AG04449 (cell line): ENCODE data around the gene LRRIQ1.

Source experiments
- CTCF ChIA-PET: fragments of 350-600 bp; formaldehyde crosslinking; extraction: SDS; loops from one replicate; lab custom pipeline; 2021; ENCODE audit warnings: antibody characterized with exemption; lab: Yijun Ruan, JAX
- POLR2A ChIA-PET: fragments of 400-600, 350-600 bp; formaldehyde crosslinking; extraction: SDS; loops from one replicate; lab custom pipeline; 2020; ENCODE audit warnings: antibody characterized with exemption, inconsistent platforms; lab: Yijun Ruan, JAX
- DNase-seq: peaks from one replicate; pipeline ENCODE4 v3.0.0-alpha.2; 2010; ENCODE audit warnings: low read depth, low spot score
- H3K4me3 ChIP-seq: 2 replicates; pipeline ENCODE4 v1.5.1; 2011; ENCODE audit warnings: low read depth, mild to moderate bottlenecking, control low read depth, low read length
- CTCF ChIP-seq: IDR thresholded peaks from one replicate; pipeline ENCODE4 v1.5.1; 2011; ENCODE audit warnings: mild to moderate bottlenecking, moderate library complexity, low read length, control low read depth, inconsistent platforms; ENCODE audit not compliant: insufficient read depth; ENCODE audit errors: missing control alignments

LRRIQ1 gene

GRCh38 chr12:85036733-85037132 lies 582 bp downstream of the LRRIQ1 start:
- POLR2A ChIA-PET = no interaction called here
- TF ChIP-seq CTCF = no peak
- DNase-seq = no peak
- H3K4me3 ChIP-seq = peak overlapping the region; percentile 66
- CTCF ChIA-PET = interaction anchor here (0.7 to 11.4 kb wide), 3 partner anchors 11 to 162 kb away, joined by 3 to 296 read pairs (median 3); no protein-coding TSS in a partner anchor

- no peak overlapping the region for H3K4me3 ChIP-seq
- ChIA-PET CTCF (interaction anchor here (2.5 kb wide), 1 partner anchor 15 kb away, joined by 7 read pairs; no protein-coding TSS in a partner anchor), POLR2A (no interaction called here)
- no peak for DNase-seq
- TF ChIP-seq CTCF = no peak
These were observed 5.2 kb downstream of the LRRIQ1 start for GRCh38 chr12:85041395-85041794.

GRCh38 chr12:85043829-85044228 lies 7.7 kb downstream of the LRRIQ1 start:
- no peak overlapping the region for H3K4me3 ChIP-seq
- ChIA-PET POLR2A (no interaction called here), CTCF (interaction anchor here (0.9 to 2.0 kb wide), 3 partner anchors 13 to 169 kb away, joined by 3 to 11 read pairs (median 5); no protein-coding TSS in a partner anchor)
- DNase-seq = no peak
- no peak for TF ChIP-seq CTCF

- POLR2A ChIA-PET = no interaction called here
- no peak overlapping the region for H3K4me3 ChIP-seq
- no peak for DNase-seq
- CTCF ChIA-PET = interaction anchor here (0.7 to 4.9 kb wide), 13 partner anchors 8 to 192 kb away, joined by 3 to 68 read pairs (median 4); no protein-coding TSS in a partner anchor
- TF ChIP-seq CTCF = peak; percentile 55
These were observed 21.3 kb downstream of the LRRIQ1 start for GRCh38 chr12:85057370-85057963.

GRCh38 chr12:85058339-85058738 lies 22.2 kb downstream of the LRRIQ1 start:
- no peak for TF ChIP-seq CTCF
- no peak for DNase-seq
- no peak overlapping the region for H3K4me3 ChIP-seq
- ChIA-PET CTCF (interaction anchor here (0.8 to 4.9 kb wide), 8 partner anchors 9 to 185 kb away, joined by 3 to 68 read pairs (median 6); no protein-coding TSS in a partner anchor), POLR2A (no interaction called here)

GRCh38 chr12:85059594-85059993 lies 23.4 kb downstream of the LRRIQ1 start:
- no peak for DNase-seq
- H3K4me3 ChIP-seq = no peak overlapping the region
- TF ChIP-seq CTCF = no peak
- POLR2A ChIA-PET = no interaction called here
- CTCF ChIA-PET = interaction anchor here (0.7 to 4.9 kb wide), 6 partner anchors 11 to 186 kb away, joined by 3 to 68 read pairs (median 6); no protein-coding TSS in a partner anchor
